ENCODE measurements around the gene PRKCB.

The PRKCB gene

DNA sequence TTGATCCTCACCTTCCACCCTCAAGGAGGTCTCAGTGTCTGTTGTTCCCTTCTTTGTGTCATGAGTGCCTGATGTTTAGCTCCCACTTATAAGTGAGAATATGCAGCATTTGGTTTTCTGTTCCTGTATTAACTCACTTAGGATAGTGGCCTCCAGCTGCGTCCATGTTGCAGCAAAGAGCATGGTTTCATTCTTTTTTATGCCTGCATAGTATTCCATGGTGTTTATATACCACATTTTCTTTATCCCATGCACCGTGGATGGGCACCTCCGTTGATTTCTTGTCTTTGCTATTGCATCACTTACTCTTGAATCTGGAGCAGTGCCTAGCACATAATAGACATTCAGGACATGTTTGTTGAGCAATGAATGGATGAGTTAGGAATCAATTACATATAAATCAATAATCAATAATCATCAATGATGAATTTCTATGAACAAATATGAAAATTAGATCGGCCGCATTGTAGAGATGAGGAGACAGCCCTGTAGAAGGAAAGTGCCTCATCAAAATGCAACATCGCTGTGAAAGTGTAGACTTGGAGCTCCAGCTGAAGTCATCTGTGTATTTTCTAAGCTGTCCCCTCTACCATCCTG, 129.5 kb downstream of the PRKCB start:
- in situ Hi-C loops (cut with MboI; ENCODE audit: low sequenced_read_pairs, unreplicated experiment) = no loop called here
- TF ChIP-seq CTCF (IDR thresholded peaks at IDR 0.05; ENCODE audit: borderline replicate concordance, control extremely low read depth, extremely low read depth, insufficient read depth, missing control alignments) = no peak
- no peak for DNase-seq (ENCODE audit: low spot score)

- no peak for TF ChIP-seq CTCF (IDR thresholded peaks at IDR 0.05; ENCODE audit: borderline replicate concordance, control extremely low read depth, extremely low read depth, insufficient read depth, missing control alignments)
- in situ Hi-C loops (cut with MboI; ENCODE audit: low sequenced_read_pairs, unreplicated experiment) = no loop called here
- no peak for DNase-seq (ENCODE audit: low spot score)
These were observed 131.0 kb downstream of the PRKCB start for GRCh38 chr16:23966597-23967394.

GRCh38 chr16:23967775-23968174, 132.0 kb downstream of the PRKCB start:
- no peak for DNase-seq (ENCODE audit: low spot score)
- TF ChIP-seq CTCF (IDR thresholded peaks at IDR 0.05; ENCODE audit: borderline replicate concordance, control extremely low read depth, extremely low read depth, insufficient read depth, missing control alignments) = no peak
- in situ Hi-C loops (cut with MboI; ENCODE audit: low sequenced_read_pairs, unreplicated experiment) = no loop called here

GRCh38 chr16:23968176-23968575, 132.4 kb downstream of the PRKCB start:
- no peak for TF ChIP-seq CTCF (IDR thresholded peaks at IDR 0.05; ENCODE audit: borderline replicate concordance, control extremely low read depth, extremely low read depth, insufficient read depth, missing control alignments)
- DNase-seq (ENCODE audit: low spot score) = no peak
- in situ Hi-C loops (cut with MboI; ENCODE audit: low sequenced_read_pairs, unreplicated experiment) = no loop called here

GRCh38 chr16:23969468-23970297, 133.9 kb downstream of the PRKCB start:
- in situ Hi-C loops (cut with MboI; ENCODE audit: low sequenced_read_pairs, unreplicated experiment) = no loop called here

More at GRCh38 chr16:23969468-23970297, 133.9 kb downstream of the PRKCB start:
- no peak for DNase-seq (ENCODE audit: low spot score)
- TF ChIP-seq CTCF (IDR thresholded peaks at IDR 0.05; ENCODE audit: borderline replicate concordance, control extremely low read depth, extremely low read depth, insufficient read depth, missing control alignments) = no peak
